RWPE2 (cell line): ENCODE measurements around the gene DDX52.
A peak's percentile ranks its signal among the peaks of the same experiment; 100 is the strongest.

ENCODE experiments used
- ATAC-seq: fragments of 200-7000 bp; cut with Tn5 transposase; 3 replicates; pipeline ENCODE4 v1.9.1; 2021; ENCODE audit warnings: low read depth
- DNase-seq: peaks from one replicate; pipeline ENCODE4 v3.0.0-alpha.2; 2020; ENCODE audit warnings: low spot score
- H3K27ac ChIP-seq: fragments of 450-650 bp; 2 replicates; pipeline ENCODE4 v1.5.1; 2017; ENCODE audit warnings: mild to moderate bottlenecking; ENCODE audit not compliant: poor library complexity, severe bottlenecking
- H3K27me3 ChIP-seq: fragments of 250-450 bp; sonication (Bioruptor Pico); 2 replicates; pipeline ENCODE4 v1.5.1; 2021; ENCODE audit warnings: mild to moderate bottlenecking, moderate library complexity; ENCODE audit not compliant: insufficient read depth, poor library complexity, severe bottlenecking
- H3K36me3 ChIP-seq: fragments of 250-450 bp; sonication (Bioruptor Pico); 2 replicates; pipeline ENCODE4 v1.5.1; 2020; ENCODE audit warnings: low read depth, mild to moderate bottlenecking, moderate library complexity
- H3K4me1 ChIP-seq: fragments of 250-450 bp; sonication (Bioruptor Pico); 2 replicates; pipeline ENCODE4 v1.5.1; 2021; ENCODE audit warnings: mild to moderate bottlenecking, moderate library complexity; ENCODE audit not compliant: insufficient read depth, poor library complexity, severe bottlenecking
- H3K4me3 ChIP-seq: fragments of 250-450 bp; sonication (Bioruptor Pico); 2 replicates; pipeline ENCODE4 v1.5.1; 2021; ENCODE audit warnings: mild to moderate bottlenecking, moderate library complexity; ENCODE audit not compliant: severe bottlenecking
- H3K9me3 ChIP-seq: fragments of 250-450 bp; sonication (Bioruptor Pico); 2 replicates; pipeline ENCODE4 v1.5.1; 2021; ENCODE audit warnings: mild to moderate bottlenecking, moderate library complexity; ENCODE audit not compliant: severe bottlenecking
- TF ChIP-seq, protein P1 (sequence below): fragments of 450-650 bp; IDR thresholded peaks from one replicate; pipeline ENCODE4 v1.5.1; 2017; ENCODE audit warnings: mild to moderate bottlenecking, moderate library complexity; ENCODE audit not compliant: poor library complexity, severe bottlenecking

DDX52 gene, protein sequence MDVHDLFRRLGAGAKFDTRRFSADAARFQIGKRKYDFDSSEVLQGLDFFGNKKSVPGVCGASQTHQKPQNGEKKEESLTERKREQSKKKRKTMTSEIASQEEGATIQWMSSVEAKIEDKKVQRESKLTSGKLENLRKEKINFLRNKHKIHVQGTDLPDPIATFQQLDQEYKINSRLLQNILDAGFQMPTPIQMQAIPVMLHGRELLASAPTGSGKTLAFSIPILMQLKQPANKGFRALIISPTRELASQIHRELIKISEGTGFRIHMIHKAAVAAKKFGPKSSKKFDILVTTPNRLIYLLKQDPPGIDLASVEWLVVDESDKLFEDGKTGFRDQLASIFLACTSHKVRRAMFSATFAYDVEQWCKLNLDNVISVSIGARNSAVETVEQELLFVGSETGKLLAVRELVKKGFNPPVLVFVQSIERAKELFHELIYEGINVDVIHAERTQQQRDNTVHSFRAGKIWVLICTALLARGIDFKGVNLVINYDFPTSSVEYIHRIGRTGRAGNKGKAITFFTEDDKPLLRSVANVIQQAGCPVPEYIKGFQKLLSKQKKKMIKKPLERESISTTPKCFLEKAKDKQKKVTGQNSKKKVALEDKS

DNA sequence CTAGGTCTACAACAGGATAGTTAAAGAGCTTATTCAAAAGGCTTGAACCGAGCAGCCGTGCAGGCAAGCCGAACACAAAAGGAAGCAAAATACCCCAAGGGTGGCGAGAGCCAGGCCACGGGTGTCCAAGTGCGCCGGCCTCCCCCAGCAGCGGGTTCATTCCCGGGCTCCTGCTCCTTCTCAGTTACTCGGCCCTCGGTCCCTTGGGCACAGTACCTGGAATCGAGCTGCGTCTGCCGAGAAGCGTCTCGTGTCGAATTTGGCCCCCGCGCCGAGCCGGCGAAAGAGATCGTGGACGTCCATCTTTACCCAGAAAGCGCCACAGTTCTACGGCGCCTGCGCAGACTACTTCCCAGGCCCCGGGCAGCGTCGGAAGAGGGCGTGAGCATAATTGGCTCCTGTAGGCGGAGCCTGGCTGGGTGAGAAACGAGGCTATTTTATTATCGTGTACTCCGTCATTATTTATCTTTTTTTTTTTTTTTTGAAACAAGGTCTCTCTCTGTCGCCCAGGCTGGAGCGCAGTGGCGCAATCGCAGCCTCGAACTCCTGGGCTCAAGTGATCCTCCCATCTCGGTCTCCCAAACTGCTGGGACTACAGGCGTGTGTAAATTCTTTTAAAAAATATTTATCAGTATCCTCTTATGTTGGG is at the start of gene DDX52:
DDX52 (minus strand) TSS at position 329 of the 649 bp plus-strand sequence; CDS start at position 303, 26 bp downstream.
- ATAC-seq (peak; percentile 94), DNase-seq (peak; percentile 85)
- no peaks in the 10 kb centered on the region for H3K9me3 ChIP-seq
- peak within 1 kb of the TSS; percentile 82 for H3K4me3 ChIP-seq
- peaks cover 26% of the 10 kb centered on the region for H3K36me3 ChIP-seq
- peak within 1 kb of the TSS; percentile 45 for H3K27ac ChIP-seq
- peaks cover 7% of the 10 kb centered on the region for H3K4me1 ChIP-seq
- TF ChIP-seq, protein P1, sequence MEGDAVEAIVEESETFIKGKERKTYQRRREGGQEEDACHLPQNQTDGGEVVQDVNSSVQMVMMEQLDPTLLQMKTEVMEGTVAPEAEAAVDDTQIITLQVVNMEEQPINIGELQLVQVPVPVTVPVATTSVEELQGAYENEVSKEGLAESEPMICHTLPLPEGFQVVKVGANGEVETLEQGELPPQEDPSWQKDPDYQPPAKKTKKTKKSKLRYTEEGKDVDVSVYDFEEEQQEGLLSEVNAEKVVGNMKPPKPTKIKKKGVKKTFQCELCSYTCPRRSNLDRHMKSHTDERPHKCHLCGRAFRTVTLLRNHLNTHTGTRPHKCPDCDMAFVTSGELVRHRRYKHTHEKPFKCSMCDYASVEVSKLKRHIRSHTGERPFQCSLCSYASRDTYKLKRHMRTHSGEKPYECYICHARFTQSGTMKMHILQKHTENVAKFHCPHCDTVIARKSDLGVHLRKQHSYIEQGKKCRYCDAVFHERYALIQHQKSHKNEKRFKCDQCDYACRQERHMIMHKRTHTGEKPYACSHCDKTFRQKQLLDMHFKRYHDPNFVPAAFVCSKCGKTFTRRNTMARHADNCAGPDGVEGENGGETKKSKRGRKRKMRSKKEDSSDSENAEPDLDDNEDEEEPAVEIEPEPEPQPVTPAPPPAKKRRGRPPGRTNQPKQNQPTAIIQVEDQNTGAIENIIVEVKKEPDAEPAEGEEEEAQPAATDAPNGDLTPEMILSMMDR: no peak
- no peaks in the 10 kb centered on the region for H3K27me3 ChIP-seq

DNA sequence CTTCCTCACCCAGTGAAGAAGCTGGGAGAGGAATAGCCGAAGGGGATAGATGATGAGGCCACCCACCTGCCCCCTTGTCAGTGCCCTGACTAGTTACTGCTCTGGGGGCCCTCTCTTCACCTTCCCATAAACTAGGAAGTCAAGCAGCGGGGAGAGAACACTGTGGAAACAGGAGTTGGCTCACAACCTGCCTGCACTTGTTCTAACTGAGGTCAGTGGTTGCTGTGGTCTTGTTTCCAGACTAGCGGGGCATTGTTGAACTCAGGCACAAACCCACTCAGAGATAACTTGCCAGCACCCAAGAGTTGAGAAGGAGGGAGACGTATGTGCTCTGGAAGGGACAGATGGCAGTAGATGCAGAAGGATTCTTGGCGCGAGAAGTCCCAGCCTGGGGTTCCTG is 48.6 kb upstream of the DDX52 start:
- Histone ChIP-seq H3K27ac (no peak overlapping the region), H3K9me3 (no peaks in the 10 kb centered on the region), H3K4me3 (no peak overlapping the region), H3K36me3 (no peaks in the 10 kb centered on the region), H3K27me3 (no peaks in the 10 kb centered on the region), H3K4me1 (peaks cover 7% of the 10 kb centered on the region)
- TF ChIP-seq, protein P1: no peak
- DNase-seq (no peak), ATAC-seq (peak; percentile 59; the same call in 2 of the 3 replicates)

- DNase-seq: no peak
- Histone ChIP-seq H3K27ac (no peak overlapping the region), H3K36me3 (no peaks in the 10 kb centered on the region), H3K4me1 (peaks cover 7% of the 10 kb centered on the region), H3K4me3 (no peak overlapping the region), H3K27me3 (no peaks in the 10 kb centered on the region), H3K9me3 (no peaks in the 10 kb centered on the region)
- TF ChIP-seq, protein P1: no peak
- no peak for ATAC-seq
Observed at GRCh38 chr17:37689317-37689716, 46.1 kb upstream of the DDX52 start.

DNA sequence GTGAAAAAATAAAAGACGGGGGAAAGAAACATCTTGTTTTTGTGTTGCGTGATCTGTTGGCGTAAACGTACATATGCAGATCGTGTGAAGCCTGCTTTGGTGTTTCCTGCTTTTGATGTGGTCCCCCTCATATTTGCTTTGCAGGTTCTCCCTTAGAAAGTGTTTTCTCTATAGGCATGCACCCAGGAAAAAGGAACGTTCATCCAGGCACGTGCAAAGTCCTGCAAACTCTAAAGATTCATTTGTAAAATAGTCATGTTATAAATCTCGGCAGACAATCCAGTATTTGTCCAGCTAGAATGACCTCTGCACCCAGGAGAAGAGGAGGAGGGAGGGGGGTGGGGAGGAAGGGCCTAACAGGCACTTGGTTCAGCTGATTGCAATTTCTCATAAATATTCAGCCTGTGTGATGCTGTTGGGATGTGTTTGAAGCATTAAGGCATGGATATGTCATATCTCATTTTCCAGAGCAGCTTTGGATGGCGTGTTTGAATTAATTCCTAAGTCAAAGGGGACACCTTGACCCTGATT is 40.3 kb upstream of the DDX52 start:
- Histone ChIP-seq H3K27me3 (no peaks in the 10 kb centered on the region), H3K4me1 (no peaks in the 10 kb centered on the region), H3K4me3 (no peak overlapping the region), H3K36me3 (no peaks in the 10 kb centered on the region), H3K9me3 (no peaks in the 10 kb centered on the region), H3K27ac (no peak overlapping the region)
- ATAC-seq (no peak), DNase-seq (no peak)
- TF ChIP-seq, protein P1: no peak
